Fibroblast of the conjunctiva (primary cell): ENCODE results near the gene MGAT5.

Source experiments
- DNase-seq: peaks from one replicate; pipeline ENCODE4 v3.0.0-alpha.2; 2010; ENCODE audit warnings: low read depth

The MGAT5 gene

GRCh38 chr2:134449751-134450513 lies 196.1 kb downstream of the MGAT5 start:
- no peak for DNase-seq

- DNase-seq: no peak
These were observed 197.4 kb downstream of the MGAT5 start for GRCh38 chr2:134451347-134451630.

GRCh38 chr2:134452042-134452733 lies 198.3 kb downstream of the MGAT5 start:
- DNase-seq: no peak

- no peak for DNase-seq
These were observed 199.6 kb downstream of the MGAT5 start for GRCh38 chr2:134453476-134453875.

GRCh38 chr2:134453973-134454372 lies 200.1 kb downstream of the MGAT5 start:
- DNase-seq: no peak

GRCh38 chr2:134454426-134454825 lies 200.6 kb downstream of the MGAT5 start:
- DNase-seq: no peak

GRCh38 chr2:134454931-134455330 lies 201.1 kb downstream of the MGAT5 start:
- no peak for DNase-seq

- DNase-seq: no peak
These were observed 201.6 kb downstream of the MGAT5 start for GRCh38 chr2:134455426-134455825.

GRCh38 chr2:134457353-134457752 lies 203.5 kb downstream of the MGAT5 start:
- no peak for DNase-seq

GRCh38 chr2:134457765-134458472 lies 204.0 kb downstream of the MGAT5 start:
- no peak for DNase-seq

- DNase-seq: no peak
These were observed 204.6 kb downstream of the MGAT5 start for GRCh38 chr2:134458473-134458853.

GRCh38 chr2:134458950-134459349 lies 205.1 kb downstream of the MGAT5 start:
- no peak for DNase-seq

- DNase-seq: no peak
These were observed 206.0 kb downstream of the MGAT5 start for GRCh38 chr2:134459706-134460406.

GRCh38 chr2:134460583-134460998 lies 206.7 kb downstream of the MGAT5 start:
- peak; percentile 21 for DNase-seq

GRCh38 chr2:134461511-134461910 lies 207.6 kb downstream of the MGAT5 start:
- DNase-seq: no peak

- DNase-seq: no peak
These were observed 208.4 kb downstream of the MGAT5 start for GRCh38 chr2:134462275-134462674.

- no peak for DNase-seq
These were observed 209.2 kb downstream of the MGAT5 start for GRCh38 chr2:134462791-134463698.

GRCh38 chr2:134463699-134464022 lies 209.8 kb downstream of the MGAT5 start:
- no peak for DNase-seq

- DNase-seq: no peak
These were observed 211.6 kb downstream of the MGAT5 start for GRCh38 chr2:134465228-134466105.

- DNase-seq: no peak
These were observed 212.3 kb downstream of the MGAT5 start for GRCh38 chr2:134466141-134466540.

GRCh38 chr2:134468164-134468563 lies 214.3 kb downstream of the MGAT5 start:
- DNase-seq: no peak
